Stimulated activated CD4-positive, alpha-beta T cell treated with anti-CD3 and anti-CD28 coated beads, Interleukin-12 subunit alpha, Interleukin-12 subunit beta, amount 100 ng/mL, for 4 hours (primary cell): Measurements from ENCODE around the gene C7orf57.

Source experiments
- DNase-seq: peaks from one replicate; pipeline ENCODE4 v3.0.0-alpha.2; 2020

C7orf57 gene

GRCh38 chr7:48087349-48087748 is 52.0 kb downstream of the C7orf57 start:
- no peak for DNase-seq

GRCh38 chr7:48088559-48089045 is 53.3 kb downstream of the C7orf57 start:
- DNase-seq = no peak

GRCh38 chr7:48089046-48090003 is 54.0 kb downstream of the C7orf57 start, which contains the start of gene UPP1:
Gene UPP1, plus strand, starts transcription at chr7:48089265. Its CDS starts 5,519 bp downstream, at chr7:48094784.
- peak; percentile 76 for DNase-seq

- DNase-seq = no peak
Measured at GRCh38 chr7:48090095-48090805, 54.9 kb downstream of the C7orf57 start.

GRCh38 chr7:48091506-48092433 is 56.4 kb downstream of the C7orf57 start:
- DNase-seq = no peak

- DNase-seq = no peak
Measured at GRCh38 chr7:48094861-48095293, 59.5 kb downstream of the C7orf57 start.

GRCh38 chr7:48096273-48096672 is 60.9 kb downstream of the C7orf57 start:
- no peak for DNase-seq

- DNase-seq = no peak
Measured at GRCh38 chr7:48097521-48098231, 62.3 kb downstream of the C7orf57 start.

GRCh38 chr7:48098846-48099245 is 63.5 kb downstream of the C7orf57 start:
- no peak for DNase-seq

- no peak for DNase-seq
Measured at GRCh38 chr7:48099781-48100180, 64.4 kb downstream of the C7orf57 start.

GRCh38 chr7:48101352-48101751 is 66.0 kb downstream of the C7orf57 start:
- DNase-seq = no peak

GRCh38 chr7:48101968-48102367 is 66.6 kb downstream of the C7orf57 start:
- DNase-seq = peak; percentile 22

GRCh38 chr7:48102530-48102929 is 67.2 kb downstream of the C7orf57 start:
- no peak for DNase-seq

GRCh38 chr7:48105045-48105444 is 69.7 kb downstream of the C7orf57 start:
- DNase-seq = no peak

GRCh38 chr7:48106906-48107659 is 71.7 kb downstream of the C7orf57 start:
- DNase-seq = no peak

GRCh38 chr7:48107926-48108472 is 72.7 kb downstream of the C7orf57 start:
- DNase-seq = no peak

- DNase-seq = no peak
Measured at GRCh38 chr7:48108959-48109847, 73.9 kb downstream of the C7orf57 start.

GRCh38 chr7:48109848-48110663 is 74.7 kb downstream of the C7orf57 start:
- DNase-seq = peak; percentile 88

- DNase-seq = no peak
Measured at GRCh38 chr7:48110868-48111267, 75.5 kb downstream of the C7orf57 start.
